HCT116 (cell line): ENCODE measurements around the gene TMA16. TPM values are rescaled to one million over a fixed set of nuclear protein-coding genes. Genes with fewer than 3 reads are reported as not detected.

Experiments used
- ATAC-seq: fragments of 200-7000 bp; cut with Tn5 transposase; 2 replicates; pipeline ENCODE4 v1.9.1; 2020; ENCODE audit warnings: mild to moderate bottlenecking, moderate library complexity
- BruUV-seq: library from RNA; stranded (reverse); fragments of 400-500 nt; replicated peaks from 2 replicates; lab custom pipeline; 2021; lab: Mats Ljungman, UMichigan
- CTCF ChIA-PET: fragments of 300-600 bp; sonication (Branson Sonifier 250); formaldehyde crosslinking; loops from one replicate; lab custom pipeline; 2021; ENCODE audit warnings: antibody characterized with exemption; lab: Charles Lee
- POLR2A ChIA-PET: fragments of 300-600, 350-600 bp; sonication (Branson Sonifier 250); formaldehyde crosslinking; loops from one replicate; lab custom pipeline; 2021; ENCODE audit warnings: antibody characterized with exemption; lab: Charles Lee
- RAD21 ChIA-PET, 2 experiments: fragments of 300-600 bp; sonication (Branson Sonifier 250); formaldehyde crosslinking; loops; one replicate each; lab custom pipeline; 2023; ENCODE audit warnings: low total read pairs in 2 of 2; ENCODE audit not compliant: uncharacterized antibody in 2 of 2, unreplicated experiment in 2 of 2, low non-redundant PET in 1 of 2; lab: Charles Lee
- DNase-seq: peaks from one replicate; pipeline ENCODE4 v3.0.0-alpha.2; 2010; ENCODE audit warnings: low read depth, low spot score
- H2AFZ ChIP-seq: fragments of 200-600 bp; shearing (Covaris generic), sonication (generic); 2 replicates; pipeline ENCODE4 v1.6.1; 2017; ENCODE audit warnings: low read depth, mixed run types, mixed read lengths, antibody characterized with exemption, low read length; ENCODE audit not compliant: poor library complexity, severe bottlenecking
- H3K27ac ChIP-seq: 2 replicates; pipeline ENCODE4 v1.5.1; 2012; ENCODE audit warnings: low read depth, low read length
- H3K27me3 ChIP-seq: fragments of 200-600 bp; sonication (generic); 2 replicates; pipeline ENCODE4 v1.6.1; 2016; ENCODE audit warnings: mixed run types, low read length, mixed read lengths; ENCODE audit not compliant: insufficient read depth
- H3K36me3 ChIP-seq, 2 experiments: fragments of 200-500 bp in 1 of 2; fragments of 200-600 bp in 1 of 2; sonication (Bioruptor generic) in 1 of 2; sonication (generic) in 1 of 2; 2 replicates each; pipeline versions ENCODE4 v1.5.1 to v1.6.1; 2014 to 2016; ENCODE audit warnings: low read length in 2 of 2, inconsistent platforms in 1 of 2, mixed read lengths in 1 of 2, mixed run types in 1 of 2; ENCODE audit not compliant: insufficient read depth in 2 of 2, control insufficient read depth in 1 of 2
- H3K4me1 ChIP-seq, 2 experiments: fragments of 200-600 bp in 1 of 2; sonication (generic) in 1 of 2; 2 replicates each; pipeline versions ENCODE4 v1.5.1 to v1.6.1; 2012 to 2017; ENCODE audit warnings: low read length in 2 of 2, inconsistent platforms in 1 of 2, mild to moderate bottlenecking in 1 of 2, mixed read lengths in 1 of 2, mixed run types in 1 of 2, moderate library complexity in 1 of 2; ENCODE audit not compliant: insufficient read depth in 2 of 2, control insufficient read depth in 1 of 2
- H3K4me2 ChIP-seq: fragments of 200-600 bp; sonication (generic); 2 replicates; pipeline ENCODE4 v1.6.1; 2017; ENCODE audit warnings: mixed run types, low read length, mixed read lengths
- H3K4me3 ChIP-seq, 2 experiments: fragments of 200-600 bp in 1 of 2; sonication (generic) in 1 of 2; replicated peaks in 1 of 2; 2 replicates each; pipeline ENCODE4 v1.5.1; 2011 to 2016; ENCODE audit warnings: low read length in 2 of 2, control low read depth in 1 of 2, low read depth in 1 of 2, mild to moderate bottlenecking in 1 of 2, mixed read lengths in 1 of 2, mixed run types in 1 of 2
- H3K79me2 ChIP-seq: fragments of 200-600 bp; sonication (generic); 2 replicates; pipeline ENCODE4 v1.6.1; 2017; ENCODE audit warnings: mild to moderate bottlenecking, mixed run types, low read length, moderate library complexity, mixed read lengths; ENCODE audit not compliant: insufficient read depth
- H3K9ac ChIP-seq: fragments of 200-600 bp; sonication (generic); 2 replicates; pipeline ENCODE4 v1.6.1; 2016; ENCODE audit warnings: low read length, mixed read lengths
- H3K9me2 ChIP-seq: fragments of 200-600 bp; sonication (generic), shearing (Covaris generic); 2 replicates; pipeline ENCODE4 v1.6.1; 2017; ENCODE audit warnings: mixed run types, mild to moderate bottlenecking, moderate library complexity; ENCODE audit not compliant: insufficient read depth
- H3K9me3 ChIP-seq, 2 experiments: fragments of 200-500 bp in 1 of 2; fragments of 200-600 bp in 1 of 2; sonication (Bioruptor generic) in 1 of 2; sonication (generic) in 1 of 2; 2 replicates each; pipeline ENCODE4 v1.6.1; 2014 to 2017; ENCODE audit warnings: low read length in 2 of 2, mixed read lengths in 2 of 2, inconsistent platforms in 1 of 2, low read depth in 1 of 2, mild to moderate bottlenecking in 1 of 2, mixed run types in 1 of 2, moderate library complexity in 1 of 2; ENCODE audit not compliant: control insufficient read depth in 1 of 2, insufficient read depth in 1 of 2
- H4K20me1 ChIP-seq: fragments of 200-600 bp; sonication (generic), shearing (Covaris generic); 2 replicates; pipeline ENCODE4 v1.6.1; 2017; ENCODE audit warnings: mixed run types, mild to moderate bottlenecking, moderate library complexity; ENCODE audit not compliant: insufficient read depth
- ATF3 ChIP-seq: IDR thresholded peaks from 2 replicates; pipeline ENCODE4 v1.6.1; 2012
- FOSL1 ChIP-seq: IDR thresholded peaks from 2 replicates; pipeline ENCODE4 v1.6.1; 2012; ENCODE audit warnings: low read depth
- SP1 ChIP-seq: IDR thresholded peaks from 2 replicates; pipeline ENCODE4 v1.6.1; 2012; ENCODE audit warnings: low read depth
- SRF ChIP-seq: IDR thresholded peaks from 2 replicates; pipeline ENCODE4 v1.6.1; 2012; ENCODE audit warnings: low read depth
- YY1 ChIP-seq: IDR thresholded peaks from 2 replicates; pipeline ENCODE4 v1.6.1; 2011; ENCODE audit warnings: low read length, low read depth, moderate library complexity, mild to moderate bottlenecking; ENCODE audit not compliant: insufficient replicate concordance; ENCODE audit errors: extremely low read depth
- ZNF274 ChIP-seq: fragments of 200-500 bp; sonication (Bioruptor generic); IDR thresholded peaks from 2 replicates; pipeline ENCODE4 v1.6.1; 2014; ENCODE audit warnings: mild to moderate bottlenecking, low read depth, low read length, inconsistent platforms
- intact Hi-C: fragments of 100-400 bp; cut with micrococcal nuclease; formaldehyde crosslinking; loops from 2 replicates; pipeline ENCODE4 v1.10.0; 2022
- total RNA-seq: library from RNA; stranded (reverse); gene quantifications from one replicate; pipeline ENCODE4 v1.2.1, GENCODE V29; 2021; ENCODE audit not compliant: unreplicated experiment

The TMA16 gene
- total RNA-seq, 1 experiment from 2014 or later = 52.7 TPM

DNA sequence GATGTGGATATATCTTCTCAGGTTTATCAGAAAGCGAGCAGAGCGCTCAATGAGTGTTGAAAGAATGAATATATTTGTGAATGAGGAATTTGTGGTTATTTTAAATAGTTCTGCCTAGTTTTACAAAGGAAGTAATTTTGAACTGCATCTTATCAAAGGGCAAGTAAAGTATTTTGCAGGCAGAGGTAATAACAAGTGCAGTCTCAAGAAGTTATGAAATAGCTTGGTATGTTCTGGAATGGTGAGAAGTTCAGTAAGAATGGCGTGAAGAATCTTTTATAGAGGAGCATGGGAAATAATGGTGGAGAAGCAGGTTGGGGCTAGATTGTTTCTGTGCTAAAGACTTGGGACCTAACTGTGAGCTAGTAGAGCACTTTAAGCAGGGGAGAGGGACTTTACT lies 10.9 kb downstream of the TMA16 start:
- no peak overlapping the region for H2AFZ ChIP-seq
- no peak overlapping the region for H3K4me2 ChIP-seq
- H3K79me2 ChIP-seq = peaks cover 100% of the 10 kb centered on the region
- TF ChIP-seq ZNF274 = no peak
- no peak for TF ChIP-seq FOSL1
- no peak for TF ChIP-seq YY1
- no peak for TF ChIP-seq SP1
- TF ChIP-seq SRF = no peak
- no peak for TF ChIP-seq ATF3
- TF ChIP-seq, all 23 proteins: peak for 0
- DNase-seq (no peak), ATAC-seq (no peak)
- CTCF ChIA-PET = no interaction called here
- intact Hi-C loops = no loop called here
- POLR2A ChIA-PET = interaction anchor here (3.0 kb wide), 1 partner anchor 12 kb away, joined by 14 read pairs; the partner anchor contains the start of gene TMA16
- Histone ChIP-seq H3K9me2 (no peaks in the 10 kb centered on the region), H3K9me3 (no peaks in the 10 kb centered on the region), H3K4me1 (no peaks in the 10 kb centered on the region), H3K4me3 (no peak overlapping the region), H3K9ac (no peak overlapping the region), H3K36me3 (peaks cover 9 to 15% of the 10 kb centered on the region in 2 experiments; a peak in 3 of 4 replicates), H4K20me1 (peaks cover 18% of the 10 kb centered on the region; the same call in 1 of the 2 replicates), H3K27me3 (no peaks in the 10 kb centered on the region), H3K27ac (no peak overlapping the region)
- RAD21 ChIA-PET = no interaction called here
- BruUV-seq = no TSS peak

DNA sequence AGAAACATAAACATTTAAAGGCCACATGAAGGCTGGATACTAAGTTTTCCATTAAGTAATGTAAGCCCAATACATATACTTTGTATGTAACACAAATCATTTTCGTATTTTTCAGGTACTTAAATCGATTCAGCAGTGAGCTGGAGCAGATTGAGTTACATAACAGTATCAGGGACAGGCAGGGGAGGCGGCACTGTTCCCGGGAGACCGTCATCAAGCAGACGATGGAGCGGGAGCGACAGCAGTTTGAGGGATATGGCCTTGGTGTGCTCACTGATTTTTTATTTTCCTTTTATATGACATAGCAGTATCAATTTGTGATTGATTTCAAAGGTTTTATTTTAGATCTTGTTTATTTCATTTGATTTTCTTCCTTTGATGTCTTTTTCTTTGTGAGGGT lies 20.7 kb downstream of the TMA16 start:
- peaks cover 25 to 48% of the 10 kb centered on the region in 2 experiments; a peak in 3 of 4 replicates for H3K36me3 ChIP-seq
- TF ChIP-seq FOSL1 = no peak
- TF ChIP-seq, all 23 proteins: peak for 0
- no peaks in the 10 kb centered on the region for H3K4me1 ChIP-seq
- H3K27me3 ChIP-seq = no peaks in the 10 kb centered on the region
- BruUV-seq = no TSS peak
- H3K4me3 ChIP-seq = no peak overlapping the region
- CTCF ChIA-PET = no interaction called here
- H3K9me2 ChIP-seq = no peaks in the 10 kb centered on the region
- no peak overlapping the region for H3K27ac ChIP-seq
- POLR2A ChIA-PET = no interaction called here
- H3K9me3 ChIP-seq = no peaks in the 10 kb centered on the region
- H3K4me2 ChIP-seq = no peak overlapping the region
- H3K79me2 ChIP-seq = peaks cover 55% of the 10 kb centered on the region
- H4K20me1 ChIP-seq = no peaks in the 10 kb centered on the region
- H3K9ac ChIP-seq = no peak overlapping the region
- ATAC-seq (no peak), DNase-seq (no peak)
- RAD21 ChIA-PET = no interaction called here
- intact Hi-C loops = no loop called here
- no peak overlapping the region for H2AFZ ChIP-seq
